ENCODE data around the gene PTPRN2.

Gene PTPRN2

DNA sequence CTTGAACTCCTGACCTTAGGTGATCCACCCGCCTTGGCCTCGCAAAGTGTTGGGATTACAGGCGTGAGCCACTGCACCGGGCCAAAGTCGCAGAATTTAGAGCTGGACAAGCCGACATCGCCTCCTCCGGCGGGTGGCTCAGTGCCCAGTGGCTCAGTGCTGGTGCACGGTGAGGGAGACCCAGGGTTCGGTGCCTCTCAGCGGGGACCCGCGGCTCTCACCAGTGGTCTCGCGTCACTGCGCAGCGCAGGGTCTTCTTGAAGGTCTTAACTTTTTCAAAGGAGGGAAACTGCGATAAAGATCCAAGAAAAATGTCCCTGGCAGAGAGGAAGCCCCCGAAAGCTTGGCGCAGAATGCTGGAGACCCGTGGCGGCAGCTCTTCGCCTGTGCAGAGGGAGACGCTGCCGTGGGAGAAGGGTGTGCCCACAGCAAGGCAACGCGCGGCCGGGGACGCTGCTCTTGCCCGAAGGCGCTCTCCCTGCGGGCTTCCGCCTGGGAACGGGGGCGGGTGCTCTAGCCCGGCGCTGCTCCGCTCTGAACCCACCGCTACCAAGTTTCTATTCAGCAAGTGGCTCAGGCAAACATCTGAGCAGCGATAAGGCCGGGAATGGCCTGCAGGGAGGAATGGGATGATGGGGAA lies 926.5 kb downstream of the PTPRN2 start:
- no peak for DNase-seq

DNA sequence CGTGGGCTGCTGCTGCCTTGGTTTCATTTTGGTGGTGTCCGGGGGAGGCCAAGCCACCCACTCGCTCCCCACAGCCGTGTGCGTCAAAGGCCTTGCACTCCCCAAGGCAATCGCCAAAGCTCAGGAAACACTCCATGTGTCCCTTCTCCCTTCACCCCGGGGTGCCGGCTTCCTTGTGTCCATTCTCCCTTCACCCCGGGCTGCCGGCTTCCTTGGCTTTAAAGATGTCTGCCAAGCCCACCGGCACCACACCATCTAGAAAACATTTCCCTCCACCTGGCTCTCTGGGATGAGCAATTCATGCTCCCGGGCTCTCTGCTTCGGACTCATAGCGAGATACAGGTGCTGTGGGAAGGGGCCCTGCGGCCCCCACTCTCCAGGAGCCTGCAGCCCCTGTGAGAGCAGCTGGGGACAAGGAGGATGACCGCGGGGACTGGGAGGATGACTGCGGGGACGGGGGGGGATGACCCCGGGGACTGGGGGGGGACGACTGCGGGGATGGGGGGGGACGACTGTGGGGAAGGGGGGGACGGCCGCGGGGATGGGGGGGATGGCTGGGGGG lies 928.7 kb downstream of the PTPRN2 start:
- no peak for DNase-seq

DNA sequence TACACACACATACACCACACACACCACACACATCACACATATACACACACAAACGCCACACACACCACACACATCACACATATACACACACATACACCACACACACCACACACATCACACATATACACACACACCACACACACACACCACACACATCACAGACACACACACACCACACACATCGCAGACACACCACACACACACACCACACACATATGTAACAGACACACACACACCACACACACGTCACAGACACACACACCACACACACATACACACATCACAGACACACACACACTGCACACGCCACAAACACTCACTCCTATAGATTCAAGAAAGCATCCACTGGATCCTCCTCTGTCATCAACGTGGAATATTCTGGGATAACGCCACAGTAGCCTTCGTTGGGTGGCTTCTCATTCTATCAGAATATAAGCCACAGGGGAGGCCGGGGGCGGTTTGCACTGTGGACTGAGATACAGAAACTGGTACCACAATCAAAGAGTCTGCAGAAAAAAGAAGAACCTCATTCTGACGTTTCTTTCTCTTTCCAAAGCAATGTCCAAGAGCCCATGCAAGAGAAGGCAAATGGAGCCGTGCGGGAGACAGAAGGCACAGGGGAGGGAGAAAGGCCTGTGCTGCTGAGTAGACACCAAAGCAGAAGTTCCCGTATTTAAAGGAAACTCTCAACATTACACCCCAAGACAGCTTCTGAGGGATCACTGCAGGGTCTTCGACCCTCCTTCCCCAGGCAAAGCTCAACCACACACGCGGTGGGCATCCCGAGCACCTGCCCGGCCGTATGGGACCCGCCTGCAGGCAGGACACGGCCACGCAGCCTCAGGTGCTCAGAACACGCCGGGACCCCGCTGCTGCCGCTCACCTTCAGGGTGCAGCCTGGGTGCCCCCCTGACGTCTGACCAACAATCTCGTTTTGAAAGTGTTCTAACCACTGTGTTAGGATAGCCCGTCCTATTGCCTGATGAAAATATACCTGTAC lies 929.6 kb downstream of the PTPRN2 start:
- DNase-seq: no peak

DNA sequence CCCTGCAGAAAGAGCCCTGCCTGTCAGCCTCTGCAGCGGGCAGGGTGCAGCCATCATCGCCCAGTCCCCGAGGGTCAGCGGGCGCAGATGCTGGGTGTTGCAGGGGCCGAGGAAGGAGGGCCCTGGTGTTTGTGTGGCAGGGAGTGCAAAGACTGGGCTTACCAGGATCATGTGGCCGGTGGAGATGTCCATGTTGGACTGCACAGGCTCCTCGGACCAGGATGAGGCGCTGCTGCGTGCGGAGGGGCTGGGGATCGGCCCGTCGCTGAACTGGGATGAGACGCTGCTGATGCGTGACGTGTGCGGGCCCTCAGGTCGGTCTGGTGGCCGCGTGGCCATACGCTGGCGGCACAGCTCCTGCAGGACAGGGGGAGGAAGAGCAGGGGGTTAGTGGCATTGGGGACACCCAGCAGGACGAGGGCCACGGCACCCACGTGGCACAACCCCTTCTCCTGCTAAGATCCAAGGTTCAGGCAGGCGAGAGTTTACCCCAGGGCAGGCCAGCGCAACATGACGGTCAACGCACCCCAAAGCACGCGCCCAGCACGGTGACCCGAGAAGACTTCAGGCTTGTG lies 931.3 kb downstream of the PTPRN2 start:
- DNase-seq: no peak

DNA sequence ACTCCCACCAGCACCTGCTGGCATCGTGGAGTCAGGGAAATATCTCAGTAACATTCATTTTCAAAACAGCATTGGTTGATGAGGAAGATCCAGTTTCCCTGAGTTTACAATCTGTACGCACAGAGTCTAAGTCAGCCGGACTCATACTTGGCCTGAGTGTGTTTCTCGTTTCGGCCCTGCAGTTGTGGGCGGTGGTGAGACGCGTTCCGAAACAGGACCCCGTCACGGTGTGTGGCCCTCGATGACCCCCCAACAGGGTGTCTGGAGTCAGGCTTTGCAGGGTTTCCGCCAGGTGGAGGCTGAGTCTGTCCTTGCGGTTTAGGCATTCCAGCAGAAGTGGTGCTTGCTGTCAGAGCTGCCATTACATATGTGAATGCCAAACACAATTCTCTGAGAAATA lies 933.3 kb downstream of the PTPRN2 start:
- no peak for DNase-seq

DNA sequence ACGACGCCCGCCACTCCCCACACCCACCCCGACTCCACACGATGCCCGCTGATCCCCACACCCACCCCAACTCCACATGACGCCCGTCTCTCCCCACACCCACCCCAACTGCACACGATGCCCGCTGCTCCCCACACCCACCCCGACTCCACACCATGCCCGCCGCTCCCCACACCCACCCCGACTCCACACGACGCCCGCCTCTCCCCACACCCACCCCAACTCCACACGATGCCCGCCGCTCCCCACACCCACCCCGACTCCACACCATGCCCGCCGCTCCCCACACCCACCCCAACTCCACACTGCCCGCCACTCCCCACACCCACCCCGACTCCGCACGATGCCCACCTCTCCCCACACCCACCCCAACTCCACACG lies 933.8 kb downstream of the PTPRN2 start:
- no peak for DNase-seq

DNA sequence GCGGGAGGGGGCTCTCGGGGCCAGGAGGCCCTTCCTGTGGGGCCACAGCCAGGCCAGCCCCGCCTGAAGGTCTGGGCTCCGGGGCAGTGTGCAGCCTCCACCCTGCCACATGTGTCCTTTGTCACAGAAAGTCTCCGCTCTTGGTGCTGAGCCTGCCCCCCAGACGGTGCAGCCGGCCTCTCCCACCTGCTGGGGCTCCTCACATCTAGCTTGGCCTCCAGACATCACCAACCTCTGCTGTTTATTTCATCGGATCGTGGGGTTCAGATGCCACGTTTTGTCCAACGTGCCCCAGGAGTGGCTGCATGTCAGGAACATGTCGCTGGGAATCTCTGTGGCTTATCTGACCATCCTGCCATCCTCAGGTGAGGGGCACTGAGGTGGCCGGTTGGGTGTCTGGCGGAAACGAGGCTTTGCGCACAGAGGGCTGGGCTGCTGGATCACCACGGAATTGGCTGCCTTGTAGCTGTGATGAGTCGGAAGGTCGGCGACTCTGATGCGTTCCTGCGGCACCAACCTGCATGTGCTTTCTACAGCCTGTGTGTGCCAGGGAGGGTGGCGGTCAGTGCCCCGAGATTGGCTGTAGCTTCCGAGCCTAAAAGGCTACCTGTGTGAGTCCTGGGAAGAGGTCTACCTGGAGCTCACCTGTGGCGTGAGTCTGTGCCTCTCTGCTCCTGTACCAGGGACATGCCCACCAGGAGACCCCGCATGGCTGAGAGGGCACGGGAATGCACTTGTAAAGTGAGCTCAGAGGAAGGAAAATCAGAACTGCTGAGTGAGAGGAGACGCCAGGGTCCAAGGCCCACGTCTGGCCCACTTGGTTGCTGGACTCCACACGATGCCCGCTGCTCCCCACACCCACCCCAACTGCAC lies 934.4 kb downstream of the PTPRN2 start:
- DNase-seq: no peak

DNA sequence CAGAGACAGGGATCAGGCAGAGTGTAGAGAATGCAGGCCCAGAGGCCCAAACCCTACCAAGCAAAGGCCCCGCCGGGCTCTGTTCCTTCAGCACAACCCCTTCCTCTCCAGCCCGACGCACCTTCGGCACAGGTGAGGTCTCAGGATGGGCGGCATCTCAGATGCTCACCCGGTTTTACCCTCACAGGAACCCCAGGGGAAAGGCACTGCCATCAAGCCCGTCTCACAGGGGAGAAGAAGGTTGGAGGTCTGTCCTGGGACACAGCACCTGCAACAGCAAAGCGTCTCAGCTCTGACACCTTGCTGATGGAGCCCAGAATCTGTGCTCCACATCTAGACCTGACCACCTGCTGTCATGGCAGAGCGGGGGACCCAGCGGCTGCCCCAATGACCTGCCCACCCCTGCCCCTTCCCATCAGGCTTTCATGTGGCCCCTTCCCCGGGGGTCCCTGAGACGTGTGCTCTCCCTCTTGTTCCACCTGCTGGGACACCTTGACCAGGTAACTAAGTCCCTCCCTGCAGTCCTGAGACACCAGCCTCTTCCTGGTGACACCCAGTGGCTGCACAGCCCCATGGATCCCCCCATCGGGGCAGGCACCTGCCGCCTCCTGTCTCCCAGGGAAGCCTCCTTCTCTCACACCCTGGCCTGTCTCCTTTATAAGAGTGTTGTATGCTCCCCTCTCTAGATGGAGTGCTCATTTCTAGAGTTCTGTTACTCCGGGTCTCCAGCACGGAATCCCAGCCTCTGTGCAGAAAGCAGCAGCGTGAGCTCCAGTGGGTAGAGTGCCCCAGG lies 935.3 kb downstream of the PTPRN2 start:
- DNase-seq: no peak

DNA sequence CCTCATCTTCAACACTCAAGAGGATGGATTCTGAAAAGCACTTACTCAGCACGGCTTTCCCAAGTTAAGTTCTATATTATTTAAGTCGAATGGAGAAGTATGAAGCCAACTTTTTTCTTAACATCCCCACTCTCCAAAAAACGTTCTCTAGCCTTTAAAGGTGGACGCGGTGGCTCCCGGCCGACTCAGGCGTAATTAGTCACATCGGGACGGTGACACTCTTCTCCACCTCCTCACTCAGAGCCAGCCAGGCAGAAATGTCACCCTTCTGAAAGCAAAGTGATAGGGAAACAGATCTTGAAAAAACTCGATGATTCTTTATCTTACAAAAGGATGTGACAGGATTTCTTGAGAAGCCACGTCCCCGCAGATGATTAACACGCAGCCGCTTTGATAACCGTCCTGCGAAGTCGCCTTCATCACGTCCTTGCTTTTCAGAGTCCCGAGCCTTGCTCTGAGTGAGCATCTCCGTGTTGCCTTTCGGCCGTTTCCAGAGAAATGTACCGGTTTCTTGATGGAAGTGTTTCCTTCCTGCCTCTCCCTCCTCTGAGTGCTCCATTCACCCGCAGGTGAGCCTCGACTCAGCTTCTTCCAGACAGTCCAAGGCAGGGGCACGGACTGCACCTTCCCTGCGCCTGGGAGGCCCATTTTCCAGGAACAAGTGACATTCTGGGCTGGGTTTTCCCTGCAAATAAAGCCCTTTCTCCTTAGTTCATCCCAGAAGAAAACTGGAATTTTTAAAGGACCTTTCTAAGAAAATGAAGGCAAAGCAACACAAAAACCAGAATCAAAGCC lies 936.1 kb downstream of the PTPRN2 start:
- no peak for DNase-seq

DNA sequence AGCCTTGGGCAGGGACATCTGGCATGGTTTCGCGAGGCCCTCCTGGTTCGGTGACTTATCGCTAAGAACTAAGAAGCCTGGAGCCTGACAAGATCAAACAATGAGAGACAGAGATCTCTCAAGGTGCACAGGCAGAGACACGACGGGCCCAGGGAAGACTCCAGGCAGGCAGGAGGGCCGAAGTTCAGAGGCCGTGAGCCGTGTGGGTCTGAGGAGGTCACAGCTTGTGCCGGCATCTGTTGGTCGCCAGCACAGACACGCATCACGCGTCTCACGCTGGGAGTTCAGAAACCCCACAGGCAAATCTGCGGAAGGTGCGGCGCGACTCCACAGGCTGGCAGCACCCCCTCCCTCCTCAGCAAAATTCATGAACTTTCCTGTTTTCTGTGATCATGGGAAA lies 936.8 kb downstream of the PTPRN2 start:
- no peak for DNase-seq

DNA sequence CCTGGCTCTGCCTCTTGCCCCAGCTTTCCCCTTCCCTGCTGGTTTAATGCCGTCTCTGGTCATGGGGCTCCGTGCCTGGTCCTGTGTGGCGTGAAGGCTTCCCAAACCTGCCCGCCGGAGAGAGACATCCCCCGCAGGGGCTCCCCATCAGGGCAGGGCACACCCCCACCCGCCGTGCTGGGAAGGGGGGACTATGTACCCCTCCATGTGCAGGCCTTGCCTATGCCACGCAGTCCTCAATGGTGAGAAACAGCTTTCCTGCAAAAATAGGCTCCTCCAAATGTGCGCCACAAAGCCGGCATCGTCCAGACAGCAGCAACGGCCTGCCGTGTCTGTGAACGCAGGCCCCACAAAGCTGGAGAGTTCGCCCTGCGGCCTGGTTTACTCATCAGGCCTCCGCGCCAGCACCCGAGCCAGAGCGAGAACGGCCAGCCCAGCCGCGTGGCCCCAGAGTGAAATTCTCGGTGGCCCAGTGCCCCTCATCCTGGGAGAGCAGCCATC lies 937.4 kb downstream of the PTPRN2 start:
- no peak for DNase-seq

DNA sequence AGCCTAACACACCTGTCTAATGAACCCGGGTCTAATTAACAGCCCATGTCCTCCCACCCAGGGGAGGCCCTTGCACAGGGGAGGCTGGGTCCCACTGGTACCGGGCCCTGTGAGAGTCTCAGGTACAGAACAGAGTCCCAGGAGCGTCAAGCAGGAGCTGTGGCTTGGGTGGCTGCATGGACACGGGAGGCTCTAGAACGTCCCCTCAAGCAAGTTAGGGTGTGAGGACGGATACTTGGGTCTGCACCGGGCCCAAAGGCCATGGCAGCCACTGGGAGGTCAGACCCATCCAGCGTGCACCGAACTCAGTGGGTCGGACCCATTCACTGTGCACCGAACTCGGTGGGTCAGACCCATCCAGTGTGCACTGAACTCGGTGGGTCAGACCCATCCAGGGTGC lies 941.1 kb downstream of the PTPRN2 start:
- no peak for DNase-seq

DNA sequence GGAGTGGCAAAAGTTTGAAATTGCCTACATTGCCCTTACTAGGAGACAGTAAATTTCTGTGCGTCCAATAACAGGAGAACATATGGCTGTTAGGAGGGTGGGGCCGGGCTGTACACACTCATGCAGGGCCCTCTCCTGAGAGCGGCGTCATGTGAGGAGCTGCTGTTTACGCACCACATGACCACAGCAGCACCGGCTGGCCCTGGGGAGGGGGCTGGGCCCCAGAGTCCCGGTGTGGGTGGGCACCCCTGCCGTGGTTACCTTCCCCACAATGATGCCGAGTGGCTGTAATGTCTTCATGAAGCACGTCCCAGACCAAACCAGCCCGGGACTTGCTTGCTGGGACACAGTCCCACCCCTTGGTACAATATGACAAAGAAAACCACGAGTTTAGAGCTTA lies 942.1 kb downstream of the PTPRN2 start:
- DNase-seq: no peak

DNA sequence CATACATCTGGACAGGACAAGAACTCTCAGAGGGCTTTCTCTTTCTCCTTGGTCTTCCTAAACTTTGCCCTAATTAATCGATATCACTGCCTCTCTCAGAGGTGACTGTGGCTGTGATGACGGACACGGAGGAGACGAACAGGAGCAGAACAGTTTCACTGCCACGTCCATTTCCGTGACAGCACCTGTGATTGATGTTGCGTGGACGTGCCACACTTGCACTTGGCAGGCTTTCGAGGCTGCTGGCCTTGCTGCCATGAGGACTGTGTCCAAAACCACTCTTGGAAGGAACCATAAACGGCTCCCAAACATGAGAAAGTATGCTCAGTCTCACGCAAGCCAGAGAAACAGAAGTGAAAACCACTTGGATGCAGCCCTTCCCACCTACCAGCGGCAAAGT lies 942.7 kb downstream of the PTPRN2 start:
- no peak for DNase-seq

DNA sequence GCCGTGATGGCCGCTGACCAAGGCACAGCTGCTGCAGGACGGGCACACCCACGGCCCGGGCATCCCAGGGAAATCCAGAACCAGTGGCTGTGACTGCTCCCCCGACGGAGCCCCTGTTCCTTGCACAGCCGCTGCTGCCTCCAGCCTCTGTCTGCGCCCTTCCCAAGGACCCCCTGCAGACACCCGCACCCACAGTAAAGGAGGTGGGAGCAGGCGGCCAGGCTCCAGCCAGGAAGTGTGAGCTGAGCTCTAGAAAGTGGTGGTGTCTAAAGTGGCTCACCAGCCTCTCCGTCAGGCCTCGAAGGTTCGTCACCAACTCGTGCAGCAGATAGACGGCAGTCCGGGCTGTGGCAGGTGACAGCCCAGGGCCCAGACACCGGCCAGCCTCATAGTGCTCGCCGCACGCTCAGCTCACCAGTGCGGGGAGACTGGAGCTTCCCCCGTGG lies 944.1 kb downstream of the PTPRN2 start:
- DNase-seq: no peak

DNA sequence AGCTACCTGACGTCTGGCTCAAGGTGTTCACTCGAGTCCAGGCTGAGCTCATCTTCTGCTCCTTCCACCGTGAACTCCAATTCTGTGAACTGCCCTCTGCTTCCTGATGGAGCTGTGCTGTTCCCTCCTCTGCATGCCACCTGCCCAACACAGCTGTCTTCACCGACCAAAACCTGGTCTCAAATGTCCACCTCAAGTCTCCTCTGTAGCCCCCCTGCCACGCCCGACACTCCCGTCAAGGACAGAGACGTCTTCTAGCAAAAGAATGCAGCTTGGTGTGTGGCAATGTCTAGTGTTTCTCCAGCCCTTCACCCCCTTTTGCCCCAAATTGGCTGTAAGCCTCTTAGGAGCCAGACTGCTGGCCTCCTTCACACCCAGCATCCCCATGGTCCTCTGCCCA lies 945.8 kb downstream of the PTPRN2 start:
- no peak for DNase-seq

DNA sequence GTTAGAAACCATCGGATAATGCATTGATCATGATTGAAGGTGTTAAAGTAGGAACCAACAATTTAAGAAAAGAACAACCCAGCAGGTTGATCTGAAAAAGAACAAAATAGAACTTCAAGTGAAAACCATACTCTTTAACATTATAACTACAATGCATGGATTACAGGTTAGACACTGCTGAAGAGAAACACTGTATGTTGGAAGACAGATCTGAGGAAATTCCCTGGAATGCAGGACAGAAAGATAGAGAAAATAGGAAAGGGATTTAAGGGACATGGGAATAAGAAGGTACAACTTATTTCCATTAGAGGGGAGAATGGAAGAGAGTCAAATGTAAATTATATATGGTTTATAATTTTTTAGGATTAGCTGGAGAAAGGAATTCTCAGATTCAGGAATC lies 947.5 kb downstream of the PTPRN2 start:
- DNase-seq: no peak

DNA sequence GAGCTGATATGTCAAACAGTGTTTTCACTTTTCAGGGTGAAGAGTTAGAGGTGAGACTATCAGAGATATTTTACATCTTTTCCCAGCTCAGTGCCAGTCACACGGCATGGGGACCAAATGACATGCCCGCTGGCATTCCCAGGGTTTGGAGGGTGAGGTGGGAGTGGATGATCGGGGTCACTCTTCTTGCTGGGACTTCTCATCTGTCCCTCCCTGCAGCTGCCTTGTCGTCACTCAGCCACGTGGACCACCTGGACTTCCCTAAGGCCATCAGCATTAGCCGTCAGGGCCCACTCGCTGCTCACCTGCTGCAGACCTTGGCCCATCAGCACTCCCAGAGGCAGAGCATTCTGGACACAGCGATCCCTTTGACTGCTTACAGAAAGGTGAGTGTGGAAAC lies 949.1 kb downstream of the PTPRN2 start:
- no peak for DNase-seq

DNA sequence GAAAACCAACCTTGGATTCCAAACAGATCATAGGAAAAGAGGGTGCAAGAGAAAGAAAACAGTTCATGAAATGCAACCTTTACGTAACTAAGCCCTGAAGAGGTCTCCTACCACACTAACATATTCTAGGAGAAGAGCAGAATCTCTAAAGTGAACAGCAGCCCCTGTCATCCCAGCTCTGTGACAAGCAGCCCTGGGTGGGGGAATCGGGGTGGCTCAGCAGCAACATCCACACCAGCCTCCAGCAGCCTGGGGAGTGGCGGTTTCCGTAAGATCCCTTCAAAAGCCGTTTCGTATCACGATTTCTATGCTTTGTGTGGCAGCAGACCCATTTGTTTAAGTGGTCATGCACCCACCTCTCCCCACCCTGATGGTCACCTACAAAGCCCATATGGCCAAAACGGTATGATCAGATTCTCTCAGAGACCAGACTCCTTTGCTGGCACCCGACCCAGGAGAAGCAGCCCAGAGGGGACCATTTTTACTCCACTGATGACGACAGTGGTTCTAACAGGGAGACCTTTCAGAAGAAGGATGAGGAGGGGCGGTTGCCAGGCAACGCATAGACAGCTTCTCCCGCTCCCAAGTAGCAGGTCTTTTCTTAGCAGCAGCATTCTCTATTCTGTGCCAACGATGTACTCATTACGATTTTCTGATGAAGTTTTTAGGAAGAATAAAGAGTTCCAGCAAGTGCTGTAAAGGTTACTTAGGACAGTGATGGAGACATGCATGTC lies 950.2 kb downstream of the PTPRN2 start:
- no peak for DNase-seq

DNA sequence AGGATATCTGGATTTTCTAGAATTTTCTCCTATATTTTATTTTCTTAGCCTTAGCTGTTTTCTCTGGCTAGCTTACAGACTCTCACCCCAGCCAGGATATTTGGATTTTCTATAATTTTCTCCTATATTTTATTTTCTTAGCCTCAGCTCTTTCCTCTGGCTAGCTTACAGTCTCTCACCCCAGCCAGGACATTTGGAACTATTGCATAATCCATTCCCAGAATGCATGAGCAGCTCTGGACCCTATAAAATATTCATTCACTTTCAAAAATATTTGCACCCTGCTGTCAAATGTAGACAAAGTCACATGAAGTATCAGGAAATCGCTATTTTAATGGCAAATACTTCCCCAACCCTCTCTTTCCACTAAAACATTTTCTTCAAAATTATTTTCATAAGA lies 952.0 kb downstream of the PTPRN2 start:
- DNase-seq: no peak
